Natural killer cell (primary cell): ENCODE results near the gene C7. TPM values are rescaled to one million over a fixed set of nuclear protein-coding genes. Genes with fewer than 3 reads are reported as not detected.
"Not testable (repeated sequence)": the region's sequence is repeated elsewhere in the genome, so short reads cannot be mapped to it uniquely, and the experiment has no call there.

Experiments used
- ATAC-seq, 3 donors: fragments of 150-1000 bp in 2 of 3; fragments of 200-7000 bp in 1 of 3; cut with Tn5 transposase; 1 replicate in 1 of 3; 2 replicates in 2 of 3; pipeline ENCODE4 v1.10.0; 2021; ENCODE audit warnings: mild to moderate bottlenecking in 2 of 3, moderate library complexity in 2 of 3
- DNase-seq, 2 donors: peaks; one replicate each; pipeline versions ENCODE4 v3.0.0 to v3.0.0-alpha.2; 2013 to 2021; ENCODE audit warnings: mixed read lengths in 1 of 2
- H3K27ac ChIP-seq: one replicate; pipeline ENCODE4 v1.5.1; 2013; ENCODE audit warnings: mild to moderate bottlenecking, low read length
- H3K27me3 ChIP-seq: one replicate; pipeline ENCODE4 v1.6.1; 2013; ENCODE audit warnings: low read length; ENCODE audit not compliant: control insufficient read depth, insufficient read depth
- H3K36me3 ChIP-seq: one replicate; pipeline ENCODE4 v1.6.1; 2013; ENCODE audit warnings: low read length; ENCODE audit not compliant: control insufficient read depth, insufficient read depth
- H3K4me1 ChIP-seq: one replicate; pipeline ENCODE4 v1.6.1; 2013; ENCODE audit warnings: low read length; ENCODE audit not compliant: control insufficient read depth, insufficient read depth
- H3K4me3 ChIP-seq: one replicate; pipeline ENCODE4 v1.5.1; 2013; ENCODE audit warnings: low read length
- H3K9me3 ChIP-seq: one replicate; pipeline ENCODE4 v1.6.1; 2013; ENCODE audit warnings: low read length; ENCODE audit not compliant: control insufficient read depth, insufficient read depth
- H3K27ac Mint-ChIP-seq, 2 donors: one replicate each; pipeline ENCODE4 v1.8.0; 2022; ENCODE audit warnings: mild to moderate bottlenecking in 2 of 2, mixed read lengths in 2 of 2, moderate library complexity in 1 of 2
- H3K27me3 Mint-ChIP-seq, 2 donors: one replicate each; pipeline ENCODE4 v1.8.0; 2022; ENCODE audit warnings: low read depth in 2 of 2, mixed read lengths in 2 of 2
- H3K36me3 Mint-ChIP-seq: one replicate; pipeline ENCODE4 v1.8.0; 2022; ENCODE audit warnings: mixed read lengths
- H3K4me1 Mint-ChIP-seq, 2 donors: one replicate each; pipeline ENCODE4 v1.8.0; 2022; ENCODE audit warnings: mixed read lengths in 2 of 2
- H3K4me3 Mint-ChIP-seq: one replicate; pipeline ENCODE4 v1.8.0; 2022; ENCODE audit warnings: mild to moderate bottlenecking, moderate library complexity, mixed read lengths
- H3K9me3 Mint-ChIP-seq, 2 donors: one replicate each; pipeline ENCODE4 v1.8.0; 2022; ENCODE audit warnings: mixed read lengths in 2 of 2
- CTCF ChIP-seq: fragments of 200-600 bp; IDR thresholded peaks from one replicate; pipeline ENCODE4 v1.8.0; 2022; ENCODE audit warnings: antibody characterized with exemption
- WGBS: methylation state at CpG from one replicate; pipeline ENCODE4 v1.1.7; 2013; ENCODE audit warnings: missing lambda C conversion rate; ENCODE audit not compliant: insufficient coverage; 5-methylcytosine and 5-hydroxymethylcytosine counted together
- intact Hi-C: fragments of 100-400 bp; cut with micrococcal nuclease; formaldehyde crosslinking; loops from one replicate; pipeline ENCODE4 v1.14.2; 2022
- total RNA-seq, 4 donors: library from RNA; stranded (reverse); fragments of 120-200 nt in 1 of 4; gene quantifications; one replicate each; pipeline versions ENCODE4 v1.2.3 to v1.2.4, GENCODE V29; 2013 to 2022

Gene C7
- total RNA-seq, 3 donors from 2014 or later (not counting 1 experiment from before 2014, with no cell fraction given) = not detected

GRCh38 chr5:41012318-41012717 lies 103.0 kb downstream of the C7 start:
- no peaks in the 10 kb centered on the region for H3K4me1 Mint-ChIP-seq
- Histone ChIP-seq H3K9me3 (no peaks in the 10 kb centered on the region), H3K27me3 (no peaks in the 10 kb centered on the region), H3K4me3 (no peak overlapping the region), H3K36me3 (no peaks in the 10 kb centered on the region), H3K27ac (no peak overlapping the region), H3K4me1 (no peaks in the 10 kb centered on the region)
- peaks cover 0 to 3% of the 10 kb centered on the region in 2 donors for H3K27me3 Mint-ChIP-seq
- ATAC-seq (no peak), DNase-seq (no peak)
- no peaks in the 10 kb centered on the region for H3K36me3 Mint-ChIP-seq
- H3K4me3 Mint-ChIP-seq = no peak overlapping the region
- no peaks in the 10 kb centered on the region for H3K9me3 Mint-ChIP-seq
- WGBS = 57% methylated on average over 4 of the region's 4 CpGs
- TF ChIP-seq CTCF = no peak
- no peak overlapping the region for H3K27ac Mint-ChIP-seq
- intact Hi-C loops = no loop called here

- H3K27ac Mint-ChIP-seq, H3K4me3 Mint-ChIP-seq, H3K9me3 ChIP-seq, H3K27me3 ChIP-seq, H3K4me1 Mint-ChIP-seq, DNase-seq, H3K27me3 Mint-ChIP-seq, H3K27ac ChIP-seq, H3K4me3 ChIP-seq, H3K4me1 ChIP-seq, intact Hi-C loops, H3K36me3 ChIP-seq, H3K9me3 Mint-ChIP-seq, ATAC-seq, H3K36me3 Mint-ChIP-seq: not testable (repeated sequence)
- WGBS = 95% methylated on average over 8 of the region's 8 CpGs
Measured at GRCh38 chr5:41022600-41022999, 113.3 kb downstream of the C7 start.

Other genes starting within 250 kb of the C7 start
- 100 to 1,000 TPM; 112 to 126 (median 117) TPM for gene PTGER4, start 229.6 kb upstream of the C7 start, total RNA-seq
- 10 to 100 TPM in 2 of 3 donors, 1 to 10 TPM in 1; 7.3 to 11.4 (median 10.0) TPM for gene TTC33, start 153.5 kb upstream of the C7 start, total RNA-seq
- gene PRKAA1, start 111.1 kb upstream of the C7 start, total RNA-seq = 100 to 1,000 TPM; 120 to 165 (median 122) TPM
- gene RPL37, start 74.3 kb upstream of the C7 start, total RNA-seq = 1,000 to 10,000 TPM in 2 of 3 donors, 100 to 1,000 TPM in 1; 961 to 1,288 (median 1,179) TPM
- gene CARD6, start 68.1 kb upstream of the C7 start, total RNA-seq = 1 to 10 TPM; 3.4 to 5.2 (median 3.9) TPM
- gene MROH2B, start 161.8 kb downstream of the C7 start, total RNA-seq = not detected